GM18519 (cell line): ENCODE results near the gene IL20.

Experiments used
- ATAC-seq: cut with Tn5 transposase; IDR thresholded peaks from one replicate; pipeline ENCODE4 v1.9.1; 2021; ENCODE audit warnings: mild to moderate bottlenecking, moderate library complexity; ENCODE audit not compliant: unreplicated experiment, low FRiP score

IL20 gene

GRCh38 chr1:206873603-206874188, 8.3 kb downstream of the IL20 start:
- ATAC-seq, result no peak

GRCh38 chr1:206875752-206876377, 10.4 kb downstream of the IL20 start:
- ATAC-seq, result no peak

GRCh38 chr1:206878456-206878855, 13.0 kb downstream of the IL20 start:
- ATAC-seq, result no peak

GRCh38 chr1:206880314-206880713, 14.9 kb downstream of the IL20 start:
- no peak for ATAC-seq

GRCh38 chr1:206882555-206882954, 17.1 kb downstream of the IL20 start:
- ATAC-seq, result no peak

- ATAC-seq, result no peak
Observed at GRCh38 chr1:206883160-206883559, 17.7 kb downstream of the IL20 start.

GRCh38 chr1:206883876-206884275, 18.5 kb downstream of the IL20 start:
- ATAC-seq, result no peak

- ATAC-seq, result no peak
Observed at GRCh38 chr1:206885341-206886060, 20.1 kb downstream of the IL20 start.

- ATAC-seq, result no peak
Observed at GRCh38 chr1:206886831-206887230, 21.4 kb downstream of the IL20 start.

- no peak for ATAC-seq
Observed at GRCh38 chr1:206887701-206888100, 22.3 kb downstream of the IL20 start.

GRCh38 chr1:206890125-206891060, 25.0 kb downstream of the IL20 start:
- no peak for ATAC-seq

- ATAC-seq, result no peak
Observed at GRCh38 chr1:206891412-206891811, 26.0 kb downstream of the IL20 start.

GRCh38 chr1:206892351-206892984, 27.0 kb downstream of the IL20 start:
- no peak for ATAC-seq

- no peak for ATAC-seq
Observed at GRCh38 chr1:206893380-206893779, 28.0 kb downstream of the IL20 start.

GRCh38 chr1:206895325-206895724, 29.9 kb downstream of the IL20 start:
- no peak for ATAC-seq

GRCh38 chr1:206895837-206896242, 30.4 kb downstream of the IL20 start:
- ATAC-seq, result no peak

- ATAC-seq, result no peak
Observed at GRCh38 chr1:206896261-206896660, 30.8 kb downstream of the IL20 start.

- ATAC-seq, result no peak
Observed at GRCh38 chr1:206897175-206897574, 31.8 kb downstream of the IL20 start, which contains the start of gene IL24. IL24 (plus strand) TSS chr1:206897443; CDS start chr1:206897833, 390 bp downstream.

GRCh38 chr1:206898089-206898914, 32.9 kb downstream of the IL20 start:
- ATAC-seq, result no peak
